Keratinocyte (primary cell): Measurements from ENCODE around the gene SH3D21. TPM values are rescaled to one million over a fixed set of nuclear protein-coding genes. Genes with fewer than 3 reads are reported as not detected.

Experiments
- DNase-seq: peaks from one replicate; pipeline ENCODE4 v3.0.0-alpha.2; 2011; ENCODE audit warnings: low read depth, missing footprints, low spot score
- FAIRE-seq: peaks from 2 replicates; lab custom pipeline; 2011; peaks lifted over from hg19 to GRCh38; lab: Jason Lieb, UNC
- H2AFZ ChIP-seq: 2 replicates; pipeline ENCODE4 v1.6.0; 2012; ENCODE audit warnings: low read length, control low read depth, inconsistent platforms; ENCODE audit not compliant: control insufficient read depth
- H3K27ac ChIP-seq: 2 replicates; pipeline ENCODE4 v1.5.1; 2011; ENCODE audit warnings: low read length; ENCODE audit not compliant: control insufficient read depth, insufficient read depth
- H3K27me3 ChIP-seq: 3 replicates; pipeline ENCODE4 v1.6.0; 2011; ENCODE audit warnings: low read length; ENCODE audit not compliant: control insufficient read depth, insufficient read depth; ENCODE audit errors: extremely low read depth
- H3K36me3 ChIP-seq, 2 experiments: 2 replicates in 1 of 2; 3 replicates in 1 of 2; pipeline ENCODE4 v1.5.1; 2011; ENCODE audit warnings: low read length in 2 of 2, mild to moderate bottlenecking in 1 of 2; ENCODE audit not compliant: control insufficient read depth in 2 of 2, insufficient read depth in 2 of 2; ENCODE audit errors: extremely low read depth in 1 of 2
- H3K4me1 ChIP-seq: 3 replicates; pipeline ENCODE4 v1.5.1; 2011; ENCODE audit warnings: low read length; ENCODE audit not compliant: control insufficient read depth, insufficient read depth; ENCODE audit errors: extremely low read depth
- H3K4me2 ChIP-seq: 3 replicates; pipeline ENCODE4 v1.6.0; 2011; ENCODE audit warnings: low read depth, low read length; ENCODE audit not compliant: control insufficient read depth, insufficient read depth; ENCODE audit errors: extremely low read depth
- H3K4me3 ChIP-seq, 3 experiments: fragments of 200-600 bp in 1 of 3; sonication (generic) in 1 of 3; 2 replicates in 2 of 3; 3 replicates in 1 of 3; pipeline ENCODE4 v1.5.1; 2011 to 2016; ENCODE audit warnings: low read length in 3 of 3, mild to moderate bottlenecking in 3 of 3, control low read depth in 2 of 3, inconsistent platforms in 1 of 3, low read depth in 1 of 3, mixed read lengths in 1 of 3, mixed run types in 1 of 3, moderate library complexity in 1 of 3; ENCODE audit not compliant: control insufficient read depth in 2 of 3, insufficient read depth in 2 of 3; ENCODE audit errors: extremely low read depth in 1 of 3
- H3K79me2 ChIP-seq: 2 replicates; pipeline ENCODE4 v1.6.0; 2012; ENCODE audit warnings: low read length; ENCODE audit not compliant: control insufficient read depth, insufficient read depth
- H3K9ac ChIP-seq: 3 replicates; pipeline ENCODE4 v1.6.0; 2011; ENCODE audit warnings: low read length; ENCODE audit not compliant: control insufficient read depth, insufficient read depth; ENCODE audit errors: extremely low read depth
- H3K9me1 ChIP-seq: 3 replicates; pipeline ENCODE4 v1.6.0; 2011; ENCODE audit warnings: low read length; ENCODE audit not compliant: control insufficient read depth, insufficient read depth; ENCODE audit errors: extremely low read depth
- H3K9me3 ChIP-seq: 2 replicates; pipeline ENCODE4 v1.5.1; 2012; ENCODE audit warnings: low read depth, low read length; ENCODE audit not compliant: control insufficient read depth
- H4K20me1 ChIP-seq: 3 replicates; pipeline ENCODE4 v1.6.0; 2011; ENCODE audit warnings: low read length; ENCODE audit not compliant: control insufficient read depth, insufficient read depth; ENCODE audit errors: extremely low read depth
- CTCF ChIP-seq, 3 experiments: IDR thresholded peaks in 1 of 3; conservative IDR thresholded peaks in 1 of 3; optimal IDR thresholded peaks in 1 of 3; 2 replicates in 2 of 3; 3 replicates in 1 of 3; pipeline versions ENCODE3 to v1.5.1; 2011; ENCODE audit warnings: low read length in 3 of 3, mild to moderate bottlenecking in 3 of 3, moderate library complexity in 2 of 3, control low read depth in 1 of 3, inconsistent platforms in 1 of 3; ENCODE audit not compliant: insufficient read depth in 2 of 3; ENCODE audit errors: extremely low read depth in 1 of 3
- EZH2 ChIP-seq: IDR thresholded peaks from one replicate; pipeline ENCODE4 v1.6.1; 2012; ENCODE audit warnings: inconsistent platforms, mild to moderate bottlenecking, low read length, moderate library complexity
- dilution Hi-C: fragments of 300-500 bp; cut with MboI; formaldehyde crosslinking; loops from one replicate; pipeline ENCODE4 v1.7.0; 2020; ENCODE audit warnings: low sequenced_read_pairs; ENCODE audit not compliant: extremely low pct_ligation_motif_present
- polyA plus RNA-seq, 5 experiments: library from polyadenylated mRNA; depleted of rRNA in 3 of 5; stranded (reverse) in 3 of 5; stranded (forward) in 1 of 5; unstranded in 1 of 5; fragments of >200 nt; gene quantifications; 1 replicate in 1 of 5; 2 replicates in 3 of 5; 3 replicates in 1 of 5; pipeline versions ENCODE4 v1.2.1 to v1.2.3, GENCODE V29; 2011 to 2012; ENCODE audit warnings: missing spikeins in 2 of 5, low read depth in 1 of 5, low replicate concordance in 1 of 5

SH3D21 gene
- polyA plus RNA-seq, 1 donor (not counting 4 experiments of a cell fraction or from before 2014, with no cell fraction given) = 7.1 TPM

- Histone ChIP-seq H3K27me3 (no peaks in the 10 kb centered on the region), H3K36me3 (peaks cover 9 to 12% of the 10 kb centered on the region in 2 experiments), H3K9me3 (no peaks in the 10 kb centered on the region), H2AFZ (no peak overlapping the region), H3K27ac (no peak overlapping the region), H3K4me2 (no peak overlapping the region), H3K79me2 (peaks cover 88% of the 10 kb centered on the region), H4K20me1 (peaks cover 3% of the 10 kb centered on the region), H3K9me1 (no peaks in the 10 kb centered on the region), H3K4me1 (no peaks in the 10 kb centered on the region), H3K4me3 (no peak overlapping the region), H3K9ac (no peak overlapping the region)
- FAIRE-seq = no peak
- dilution Hi-C loops = no loop called here
- no peak for DNase-seq
- TF ChIP-seq EZH2 (no peak), CTCF (optimal IDR thresholded peaks at IDR 0.05 in 1 of 3, IDR thresholded peaks at IDR 0.05 in 1 of 3, conservative IDR thresholded peaks at IDR 0.05 in 1 of 3; ENCODE audit: extremely low read depth in 1 of 3, insufficient read depth in 2 of 3, low read length in 3 of 3) (no peak)
These were observed 48.8 kb upstream of the SH3D21 start for GRCh38 chr1:36257375-36257767.

DNA sequence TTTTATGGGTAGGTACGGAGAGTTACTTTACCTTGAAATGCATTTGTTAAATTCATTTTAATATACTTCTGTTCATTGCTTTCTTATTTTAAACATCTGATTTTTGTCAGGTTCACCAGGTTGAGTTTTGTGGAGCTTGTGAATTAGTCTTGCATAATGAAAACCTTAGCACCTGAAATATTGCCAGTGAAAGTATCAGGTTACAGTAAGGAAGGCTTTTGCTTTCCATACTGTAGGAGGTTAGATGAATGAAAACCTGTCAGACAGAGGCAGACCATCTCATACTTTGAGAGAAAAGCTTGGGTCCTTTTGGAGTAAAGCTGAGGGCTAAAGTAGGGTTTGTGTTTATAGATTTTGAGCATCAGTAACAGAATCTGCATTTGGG, 47.2 kb upstream of the SH3D21 start:
- H3K27ac ChIP-seq = no peak overlapping the region
- H3K9me1 ChIP-seq = no peaks in the 10 kb centered on the region
- FAIRE-seq (no peak), DNase-seq (no peak)
- peaks cover 3% of the 10 kb centered on the region for H4K20me1 ChIP-seq
- H3K4me3 ChIP-seq = no peak overlapping the region
- H3K36me3 ChIP-seq = peaks cover 9 to 13% of the 10 kb centered on the region in 2 experiments
- no peak overlapping the region for H2AFZ ChIP-seq
- H3K27me3 ChIP-seq = no peaks in the 10 kb centered on the region
- no peak overlapping the region for H3K4me2 ChIP-seq
- H3K4me1 ChIP-seq = no peaks in the 10 kb centered on the region
- dilution Hi-C loops = no loop called here
- no peaks in the 10 kb centered on the region for H3K9me3 ChIP-seq
- peaks cover 85% of the 10 kb centered on the region for H3K79me2 ChIP-seq
- no peak overlapping the region for H3K9ac ChIP-seq
- TF ChIP-seq EZH2 (no peak), CTCF (optimal IDR thresholded peaks at IDR 0.05 in 1 of 3, IDR thresholded peaks at IDR 0.05 in 1 of 3, conservative IDR thresholded peaks at IDR 0.05 in 1 of 3; ENCODE audit: extremely low read depth in 1 of 3, insufficient read depth in 2 of 3, low read length in 3 of 3) (no peak)
